Measurements from ENCODE around the gene C1orf21. TPM values are rescaled to one million over a fixed set of nuclear protein-coding genes. Genes with fewer than 3 reads are reported as not detected.

The C1orf21 gene
- total RNA-seq, 4 donors from 2014 or later: 13.1 to 30.6 (median 22.1) TPM

- TF ChIP-seq CTCF (IDR thresholded peaks at IDR 0.05) (no peak), POLR2A (IDR thresholded peaks at IDR 0.05) (no peak)
Observed at GRCh38 chr1:184527402-184527801, 140.6 kb downstream of the C1orf21 start.

GRCh38 chr1:184530226-184530625 lies 143.4 kb downstream of the C1orf21 start:
- DNase-seq: no peak
- TF ChIP-seq POLR2A (IDR thresholded peaks at IDR 0.05): no peak
- TF ChIP-seq CTCF (IDR thresholded peaks at IDR 0.05): no peak
- H3K27ac ChIP-seq: no peak overlapping the region
- no peaks in the 10 kb centered on the region for H3K36me3 ChIP-seq
- H3K27me3 ChIP-seq: no peaks in the 10 kb centered on the region
- no peaks in the 10 kb centered on the region for H3K9me3 ChIP-seq
- 92 to 95% methylated on average over 2 of the region's 2 CpGs for WGBS, 2 donors
- intact Hi-C loops (cut with DNase I): no loop called here
- H3K4me3 ChIP-seq (replicated peaks in 1 of 3): no peak overlapping the region
- H3K4me1 ChIP-seq: peaks cover 0 to 7% of the 10 kb centered on the region in 2 donors

More at GRCh38 chr1:184527402-184527801, 140.6 kb downstream of the C1orf21 start:
- intact Hi-C loops (cut with DNase I): no loop called here
- H3K27ac ChIP-seq: no peak overlapping the region
- 95 to 97% methylated on average over 4 of the region's 4 CpGs for WGBS, 2 donors
- H3K4me1 ChIP-seq: no peaks in the 10 kb centered on the region
- H3K36me3 ChIP-seq: no peaks in the 10 kb centered on the region
- no peak for DNase-seq
- no peaks in the 10 kb centered on the region for H3K27me3 ChIP-seq
- H3K4me3 ChIP-seq (replicated peaks in 1 of 3): no peak overlapping the region
- no peaks in the 10 kb centered on the region for H3K9me3 ChIP-seq

GRCh38 chr1:184531296-184531695 lies 144.5 kb downstream of the C1orf21 start:
- 77 to 83% methylated on average over 1 of the region's 1 CpG for WGBS, 2 donors
- no peak overlapping the region for H3K27ac ChIP-seq

GRCh38 chr1:184532199-184532598 lies 145.4 kb downstream of the C1orf21 start:
- no peak for DNase-seq
- Histone ChIP-seq H3K27me3 (no peaks in the 10 kb centered on the region), H3K4me1 (peaks cover 0 to 7% of the 10 kb centered on the region in 2 donors), H3K36me3 (no peaks in the 10 kb centered on the region), H3K9me3 (no peaks in the 10 kb centered on the region), H3K27ac (no peak overlapping the region), H3K4me3 (replicated peaks in 1 of 3) (no peak overlapping the region)
- intact Hi-C loops (cut with DNase I): no loop called here
- TF ChIP-seq CTCF (IDR thresholded peaks at IDR 0.05) (no peak), POLR2A (IDR thresholded peaks at IDR 0.05) (no peak)
- WGBS, 2 donors: 86 to 89% methylated on average over 2 of the region's 2 CpGs

More at GRCh38 chr1:184531296-184531695, 144.5 kb downstream of the C1orf21 start:
- no peaks in the 10 kb centered on the region for H3K9me3 ChIP-seq
- no peaks in the 10 kb centered on the region for H3K27me3 ChIP-seq
- H3K36me3 ChIP-seq: no peaks in the 10 kb centered on the region
- H3K4me1 ChIP-seq: peaks cover 0 to 7% of the 10 kb centered on the region in 2 donors
- DNase-seq: no peak
- H3K4me3 ChIP-seq (replicated peaks in 1 of 3): no peak overlapping the region
- intact Hi-C loops (cut with DNase I): no loop called here
- TF ChIP-seq CTCF (IDR thresholded peaks at IDR 0.05) (no peak), POLR2A (IDR thresholded peaks at IDR 0.05) (no peak)

- intact Hi-C loops (cut with DNase I): no loop called here
- Histone ChIP-seq H3K36me3 (no peaks in the 10 kb centered on the region), H3K4me1 (peaks cover 0 to 7% of the 10 kb centered on the region in 2 donors), H3K27me3 (no peaks in the 10 kb centered on the region), H3K9me3 (no peaks in the 10 kb centered on the region), H3K4me3 (replicated peaks in 1 of 3) (no peak overlapping the region), H3K27ac (no peak overlapping the region)
- TF ChIP-seq POLR2A (IDR thresholded peaks at IDR 0.05) (no peak), CTCF (IDR thresholded peaks at IDR 0.05) (no peak)
- DNase-seq: no peak
- WGBS, 2 donors: 77 to 83% methylated on average over 2 of the region's 2 CpGs
Observed at GRCh38 chr1:184533049-184533448, 146.2 kb downstream of the C1orf21 start.

Measured in thyroid gland (tissue), 4 donors.